HG03442 (cell line): Measurements from ENCODE around the gene KIAA0513.
"Not testable (repeated sequence)": the region's sequence is repeated elsewhere in the genome, so short reads cannot be mapped to it uniquely, and the experiment has no call there.

Experiments
- ATAC-seq: cut with Tn5 transposase; IDR thresholded peaks from one replicate; pipeline ENCODE4 v1.9.1; 2021; ENCODE audit warnings: mild to moderate bottlenecking, moderate library complexity; ENCODE audit not compliant: unreplicated experiment

The KIAA0513 gene

GRCh38 chr16:85027958-85028684 lies 526 bp downstream of the KIAA0513 start:
- peak; percentile 16 for ATAC-seq

GRCh38 chr16:85028685-85029407 lies 1.3 kb downstream of the KIAA0513 start:
- no peak for ATAC-seq

GRCh38 chr16:85029408-85029784 lies 1.8 kb downstream of the KIAA0513 start:
- peak; percentile 43 for ATAC-seq

DNA sequence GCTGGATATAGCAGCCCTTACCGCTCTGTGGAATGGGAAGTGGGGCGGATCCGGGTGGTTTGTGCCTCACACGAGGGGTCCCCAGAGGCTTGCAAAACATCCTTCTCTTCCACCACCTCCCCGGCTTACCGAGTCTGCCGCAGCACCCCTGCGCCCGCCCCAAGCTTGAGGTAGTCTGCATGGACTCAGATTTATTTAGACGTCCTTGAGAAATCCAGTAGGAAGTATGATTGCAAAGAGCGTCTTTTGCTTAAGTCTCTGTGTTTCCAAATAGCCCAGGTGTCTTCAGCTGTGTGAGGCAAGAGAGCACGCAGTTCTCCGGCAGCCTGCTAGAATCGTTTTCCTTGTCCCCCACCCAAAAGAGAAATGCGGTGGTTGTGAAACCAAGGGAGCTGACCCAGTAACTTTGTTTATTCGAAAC lies 2.4 kb downstream of the KIAA0513 start:
- no peak for ATAC-seq

DNA sequence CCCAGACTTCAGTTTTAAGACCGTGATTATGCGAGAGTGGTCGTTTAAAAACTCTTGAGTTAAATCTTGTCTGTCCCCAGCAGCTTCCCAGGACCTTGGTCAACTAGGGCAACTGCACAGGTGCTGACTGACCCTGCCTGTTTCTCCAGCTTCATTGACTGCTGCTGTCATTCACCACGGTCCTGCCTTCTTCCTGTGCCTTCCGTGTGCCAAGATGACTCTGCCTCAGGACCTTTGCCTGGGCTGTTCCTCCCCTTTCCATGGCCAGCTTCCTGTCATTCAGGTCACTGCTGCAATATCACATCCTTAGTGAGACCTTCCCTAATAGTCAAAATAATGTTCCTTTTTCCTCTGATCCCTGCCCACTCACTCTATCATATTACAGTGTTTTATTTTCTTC lies 3.9 kb downstream of the KIAA0513 start:
- no peak for ATAC-seq

- not testable (repeated sequence) for ATAC-seq
These were observed 4.6 kb downstream of the KIAA0513 start for GRCh38 chr16:85032187-85032586.

DNA sequence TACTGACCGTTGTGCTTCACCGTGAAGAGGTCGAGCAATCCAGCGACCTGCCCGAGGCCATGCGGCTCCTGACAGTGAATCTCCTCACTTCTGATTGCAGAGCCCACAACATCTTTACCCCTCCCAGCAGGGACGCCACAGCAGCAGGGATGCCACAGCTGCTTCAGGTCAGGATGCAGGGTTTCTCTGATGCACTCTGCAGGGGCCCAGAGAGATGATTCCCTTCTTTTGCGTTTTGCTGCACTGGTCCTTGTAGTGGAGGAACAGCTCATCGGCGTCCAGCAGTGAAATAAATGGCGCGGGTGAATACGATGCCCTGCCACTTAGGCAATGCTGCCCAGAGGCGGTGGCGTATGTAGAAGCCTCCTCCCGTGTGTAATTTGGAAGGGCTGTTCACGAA lies 5.6 kb downstream of the KIAA0513 start:
- ATAC-seq, result no peak

- ATAC-seq, result no peak
These were observed 7.2 kb downstream of the KIAA0513 start for GRCh38 chr16:85034591-85035433.

GRCh38 chr16:85036236-85037049 lies 8.8 kb downstream of the KIAA0513 start:
- ATAC-seq, result no peak

GRCh38 chr16:85037050-85037410 lies 9.4 kb downstream of the KIAA0513 start:
- ATAC-seq, result no peak

DNA sequence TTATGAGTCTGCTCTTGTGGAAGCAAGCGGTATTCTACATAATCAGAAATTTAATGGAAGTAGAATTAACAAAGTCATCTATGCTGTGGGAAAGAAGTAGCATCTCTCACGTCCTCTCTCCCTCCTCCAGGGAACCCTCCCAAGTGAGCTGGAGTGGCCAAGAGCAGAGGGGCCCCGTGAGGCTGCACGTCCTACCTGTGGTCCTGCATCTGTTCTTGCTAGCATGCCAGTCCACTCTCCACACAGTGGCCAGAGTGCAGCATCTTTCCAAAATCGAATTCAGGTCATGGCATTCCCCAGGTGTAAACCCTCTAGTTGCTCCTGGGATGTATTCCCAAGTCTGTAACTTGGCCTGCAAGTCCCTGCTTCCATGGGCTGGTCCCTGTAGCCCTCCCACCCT lies 10.1 kb downstream of the KIAA0513 start:
- no peak for ATAC-seq

GRCh38 chr16:85040685-85041084 lies 13.1 kb downstream of the KIAA0513 start:
- ATAC-seq, result no peak

DNA sequence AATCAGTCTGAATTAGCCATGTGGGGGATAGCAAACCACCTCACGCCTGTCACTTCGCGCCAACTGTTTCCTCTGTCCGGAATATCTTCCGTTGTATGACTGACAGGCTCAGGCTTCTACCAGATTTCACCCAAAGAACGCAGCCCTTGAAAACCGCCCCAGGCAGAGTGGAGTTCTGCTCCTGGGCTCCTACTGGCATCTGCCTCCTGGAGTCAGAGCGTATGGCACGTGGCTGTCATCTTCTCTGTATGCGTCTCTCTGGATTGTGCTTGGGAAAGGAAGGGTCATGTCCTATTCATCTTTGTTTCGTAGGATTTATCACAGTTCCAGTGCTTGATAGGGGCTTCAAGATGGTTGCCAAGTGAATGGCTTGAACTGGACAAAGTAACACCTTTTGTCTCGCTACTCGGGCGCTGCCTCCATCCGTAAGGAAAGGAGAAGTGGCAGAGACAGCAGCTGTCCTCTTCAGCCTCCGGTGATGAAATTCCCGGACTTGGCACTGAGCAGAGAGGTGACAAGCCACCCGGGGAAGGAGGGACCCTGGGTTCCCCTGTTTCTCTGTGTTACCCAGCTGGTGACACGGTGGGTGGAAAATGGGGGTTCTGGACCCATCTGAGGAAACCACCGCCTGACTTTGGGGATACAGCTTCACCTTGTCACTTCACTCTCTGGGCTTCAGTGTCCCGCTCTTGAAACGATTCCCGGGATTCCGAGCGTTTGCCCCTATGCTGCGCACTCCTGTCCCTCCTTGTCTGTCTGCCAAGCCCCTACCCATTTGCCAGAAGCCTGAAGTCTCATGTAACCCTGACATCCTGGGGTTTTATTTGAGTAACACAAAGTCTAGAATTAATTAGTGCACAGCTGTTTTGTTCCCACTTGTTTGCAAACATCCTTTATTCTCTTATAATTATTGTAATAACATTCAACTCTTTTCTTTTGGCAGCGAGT lies 13.9 kb downstream of the KIAA0513 start:
- no peak for ATAC-seq

GRCh38 chr16:85042167-85042526 lies 14.6 kb downstream of the KIAA0513 start:
- no peak for ATAC-seq

DNA sequence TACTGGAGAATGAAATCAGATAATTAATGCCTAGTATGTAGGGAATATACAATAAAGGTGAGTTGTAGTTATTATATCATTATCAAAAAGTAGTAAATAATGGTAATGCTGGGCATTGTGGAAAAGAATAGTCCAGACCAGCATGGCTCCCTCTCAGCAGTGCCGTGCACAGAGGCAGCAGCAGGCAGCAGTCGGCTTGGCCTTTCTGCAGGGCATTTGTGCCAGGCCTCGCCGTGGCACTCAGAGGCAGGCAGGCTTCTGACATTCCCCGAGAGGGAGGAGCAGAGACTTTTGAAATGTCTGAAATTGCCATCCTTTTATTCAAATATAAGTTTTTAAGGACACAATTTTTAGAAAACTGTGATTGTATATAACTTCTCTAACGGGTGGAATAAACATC lies 15.0 kb downstream of the KIAA0513 start:
- no peak for ATAC-seq

GRCh38 chr16:85045077-85045476 lies 17.5 kb downstream of the KIAA0513 start:
- ATAC-seq, result no peak

DNA sequence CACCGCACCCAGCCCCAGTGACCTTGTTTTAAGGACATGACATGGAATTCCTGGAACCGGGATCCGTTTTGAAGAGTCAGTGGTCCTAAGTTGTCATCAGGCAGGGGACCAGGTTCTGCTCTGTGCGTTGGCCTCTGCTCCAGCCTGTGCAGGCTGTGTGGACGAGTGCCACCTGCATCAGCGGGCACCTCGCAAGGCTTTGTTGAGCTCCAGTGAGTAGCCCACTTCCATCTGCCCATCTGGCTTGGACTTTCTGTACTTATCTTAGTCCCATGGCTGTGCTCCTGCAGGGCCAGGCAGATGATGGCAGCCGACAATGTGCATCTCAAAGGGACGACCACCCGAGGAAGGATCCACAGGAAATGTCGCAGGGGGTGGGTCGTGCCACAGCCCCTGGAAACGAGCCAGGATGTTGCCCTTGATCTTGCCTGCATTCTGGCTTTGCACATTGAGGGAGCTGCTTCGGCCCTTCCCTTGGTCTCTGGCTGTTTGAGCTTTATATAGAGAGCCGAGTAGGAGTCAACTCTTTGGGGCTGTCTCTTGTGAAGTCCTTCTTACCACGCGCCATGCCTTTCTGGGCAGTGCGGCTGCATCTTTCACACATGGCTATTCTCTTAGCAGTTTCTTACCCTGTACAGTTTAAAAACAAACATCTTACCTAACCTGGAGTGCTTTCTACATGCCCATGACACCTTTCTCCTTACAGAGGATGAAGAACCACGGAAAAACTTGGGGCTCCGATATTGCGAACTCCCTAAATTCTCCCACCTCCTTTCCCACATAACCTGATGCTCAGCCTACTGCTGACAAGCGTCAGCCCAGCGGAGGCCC lies 18.3 kb downstream of the KIAA0513 start:
- no peak for ATAC-seq

- no peak for ATAC-seq
These were observed 18.9 kb downstream of the KIAA0513 start for GRCh38 chr16:85046472-85046916.
